ENCODE measurements around the gene PLPPR3. TPM values are rescaled to one million over a fixed set of nuclear protein-coding genes. Genes with fewer than 3 reads are reported as not detected.

PLPPR3 gene
- total RNA-seq, 2 experiments from 2014 or later, result not detected

DNA sequence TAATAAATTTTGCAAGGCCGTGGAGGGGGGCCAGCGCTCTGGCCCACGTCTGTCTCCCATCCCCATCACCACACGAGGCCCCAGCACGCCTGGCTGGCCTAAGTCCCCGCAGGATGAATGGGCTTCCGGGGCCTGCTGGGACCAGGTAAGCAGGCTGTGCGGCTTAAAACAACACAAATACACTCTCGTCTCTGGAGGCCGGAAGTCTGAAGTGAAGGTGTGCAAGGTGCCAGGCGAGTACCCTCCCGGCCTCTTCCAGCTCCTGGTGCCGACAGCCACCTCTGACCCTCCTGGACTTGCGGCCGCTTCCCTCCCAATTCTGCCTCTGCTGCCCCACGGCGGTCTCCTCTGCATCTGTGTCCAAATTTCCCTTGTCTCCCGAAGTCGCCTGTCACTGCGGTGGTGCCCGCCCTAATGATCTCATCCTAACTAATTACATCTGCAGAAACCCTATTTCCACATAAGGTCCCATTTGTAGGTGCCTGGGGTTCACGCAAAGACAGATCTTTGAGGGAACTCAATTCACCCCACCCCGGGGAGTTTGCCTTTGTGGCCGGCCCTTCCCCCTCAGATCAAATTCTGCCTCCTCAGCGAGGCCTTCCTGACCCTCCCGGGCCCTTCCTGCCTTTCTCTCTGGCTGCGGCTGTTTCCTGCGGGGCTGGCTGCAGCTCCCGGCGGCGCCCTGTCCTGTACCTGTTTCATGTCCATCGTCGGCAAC is 32.6 kb downstream of the PLPPR3 start:
- CTCF ChIA-PET, result no interaction called here
- H3K27me3 Mint-ChIP-seq, result peaks cover 2% of the 10 kb centered on the region
- TF ChIP-seq, protein P1, sequence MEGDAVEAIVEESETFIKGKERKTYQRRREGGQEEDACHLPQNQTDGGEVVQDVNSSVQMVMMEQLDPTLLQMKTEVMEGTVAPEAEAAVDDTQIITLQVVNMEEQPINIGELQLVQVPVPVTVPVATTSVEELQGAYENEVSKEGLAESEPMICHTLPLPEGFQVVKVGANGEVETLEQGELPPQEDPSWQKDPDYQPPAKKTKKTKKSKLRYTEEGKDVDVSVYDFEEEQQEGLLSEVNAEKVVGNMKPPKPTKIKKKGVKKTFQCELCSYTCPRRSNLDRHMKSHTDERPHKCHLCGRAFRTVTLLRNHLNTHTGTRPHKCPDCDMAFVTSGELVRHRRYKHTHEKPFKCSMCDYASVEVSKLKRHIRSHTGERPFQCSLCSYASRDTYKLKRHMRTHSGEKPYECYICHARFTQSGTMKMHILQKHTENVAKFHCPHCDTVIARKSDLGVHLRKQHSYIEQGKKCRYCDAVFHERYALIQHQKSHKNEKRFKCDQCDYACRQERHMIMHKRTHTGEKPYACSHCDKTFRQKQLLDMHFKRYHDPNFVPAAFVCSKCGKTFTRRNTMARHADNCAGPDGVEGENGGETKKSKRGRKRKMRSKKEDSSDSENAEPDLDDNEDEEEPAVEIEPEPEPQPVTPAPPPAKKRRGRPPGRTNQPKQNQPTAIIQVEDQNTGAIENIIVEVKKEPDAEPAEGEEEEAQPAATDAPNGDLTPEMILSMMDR (IDR thresholded peaks at IDR 0.05), result no peak
- H3K9me3 Mint-ChIP-seq, result no peaks in the 10 kb centered on the region
- POLR2A ChIA-PET, result interaction anchor here (1.3 kb wide), 1 partner anchor 16 kb away, joined by 3 read pairs; no protein-coding TSS in a partner anchor
- no peak for ATAC-seq
- H3K36me3 Mint-ChIP-seq (ENCODE audit: low read depth), result no peaks in the 10 kb centered on the region
- H3K27ac Mint-ChIP-seq, result no peak overlapping the region
- no peaks in the 10 kb centered on the region for H3K4me1 Mint-ChIP-seq (ENCODE audit: low read depth)
- intact Hi-C loops (cut with micrococcal nuclease), result no loop called here
- no peak overlapping the region for H3K4me3 Mint-ChIP-seq
- DNase-seq, result no peak

DNA sequence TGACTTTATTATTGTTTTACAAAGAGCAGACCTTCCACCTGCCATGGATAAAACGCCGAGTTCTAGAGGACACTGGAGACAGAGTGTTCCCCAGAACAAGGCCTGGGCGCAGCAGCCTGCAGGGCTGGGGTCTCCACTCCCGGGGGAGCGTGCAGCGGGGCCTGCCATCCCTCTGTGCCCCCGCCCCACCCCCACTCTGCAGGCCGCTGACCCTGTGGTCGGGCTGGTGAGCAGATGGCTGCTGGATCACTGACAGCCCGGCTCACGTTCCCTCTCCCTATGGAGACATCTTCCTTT is 33.1 kb downstream of the PLPPR3 start:
- H3K4me1 Mint-ChIP-seq (ENCODE audit: low read depth), result no peaks in the 10 kb centered on the region
- CTCF ChIA-PET, result no interaction called here

DNA sequence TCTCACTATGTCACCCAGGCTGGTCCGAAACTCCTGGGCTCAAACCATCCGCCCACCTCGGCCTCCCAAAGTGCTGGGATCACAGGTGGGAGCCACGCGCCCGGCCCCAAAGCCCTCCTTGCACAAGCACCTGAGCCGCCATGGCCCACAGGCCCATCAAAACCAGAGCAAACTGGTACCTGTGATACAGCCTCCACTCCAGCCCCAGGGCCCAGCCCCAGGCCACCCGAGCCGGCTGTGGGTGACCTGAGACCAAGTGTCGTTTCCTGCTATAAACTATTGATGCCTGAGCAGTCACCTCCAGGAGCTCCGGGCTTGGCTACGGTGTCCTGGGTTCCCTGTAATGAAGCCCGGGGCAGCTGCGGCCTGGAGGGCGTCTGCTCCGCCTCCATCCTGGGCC is 34.2 kb downstream of the PLPPR3 start:
- H3K36me3 Mint-ChIP-seq (ENCODE audit: low read depth), result no peaks in the 10 kb centered on the region
- no peak overlapping the region for H3K27ac Mint-ChIP-seq
- H3K4me1 Mint-ChIP-seq (ENCODE audit: low read depth), result no peaks in the 10 kb centered on the region
- CTCF ChIA-PET, result no interaction called here
- H3K9me3 Mint-ChIP-seq, result no peaks in the 10 kb centered on the region
- POLR2A ChIA-PET, result no interaction called here
- no peak for ATAC-seq
- intact Hi-C loops (cut with micrococcal nuclease), result no loop called here
- DNase-seq, result no peak
- no peak overlapping the region for H3K4me3 Mint-ChIP-seq
- TF ChIP-seq, protein P1 (IDR thresholded peaks at IDR 0.05), result no peak
- H3K27me3 Mint-ChIP-seq, result peaks cover 2% of the 10 kb centered on the region

More for the DNA sequence above, 33.1 kb downstream of the PLPPR3 start:
- no peak overlapping the region for H3K4me3 Mint-ChIP-seq
- H3K36me3 Mint-ChIP-seq (ENCODE audit: low read depth), result no peaks in the 10 kb centered on the region
- ATAC-seq (no peak), DNase-seq (no peak)
- intact Hi-C loops (cut with micrococcal nuclease), result no loop called here
- TF ChIP-seq, protein P1 (IDR thresholded peaks at IDR 0.05), result no peak
- POLR2A ChIA-PET, result no interaction called here
- H3K9me3 Mint-ChIP-seq, result no peaks in the 10 kb centered on the region
- H3K27me3 Mint-ChIP-seq, result peaks cover 2% of the 10 kb centered on the region
- H3K27ac Mint-ChIP-seq, result no peak overlapping the region

DNA sequence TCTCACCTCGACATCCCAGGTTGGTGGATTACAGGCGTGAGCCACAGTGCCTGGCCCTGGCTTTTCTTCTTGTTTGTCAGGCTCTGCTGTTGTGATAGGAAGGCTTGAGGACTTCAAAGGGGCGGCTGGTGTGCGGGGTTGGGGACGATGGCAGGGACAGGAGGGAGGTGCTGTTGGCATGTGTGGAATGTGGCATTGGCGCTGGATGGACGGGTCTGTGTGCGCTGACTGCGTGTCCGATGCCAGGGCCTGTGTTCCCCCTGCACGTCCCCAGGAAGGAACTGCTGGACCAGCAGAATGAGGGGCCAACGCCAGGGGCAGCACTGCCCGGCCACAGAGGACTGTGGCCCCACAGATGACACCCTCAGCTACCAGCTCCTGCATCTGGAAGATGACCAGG is 37.2 kb downstream of the PLPPR3 start:
- TF ChIP-seq, protein P1 (IDR thresholded peaks at IDR 0.05), result no peak
- CTCF ChIA-PET, result interaction anchor here (0.8 kb wide), 1 partner anchor 14 kb away, joined by 3 read pairs; no protein-coding TSS in a partner anchor
- no peaks in the 10 kb centered on the region for H3K36me3 Mint-ChIP-seq (ENCODE audit: low read depth)
- peaks cover 2% of the 10 kb centered on the region for H3K27me3 Mint-ChIP-seq
- no peak for ATAC-seq
- H3K9me3 Mint-ChIP-seq, result no peaks in the 10 kb centered on the region
- intact Hi-C loops (cut with micrococcal nuclease), result no loop called here
- no peaks in the 10 kb centered on the region for H3K4me1 Mint-ChIP-seq (ENCODE audit: low read depth)
- no peak for DNase-seq
- H3K27ac Mint-ChIP-seq, result no peak overlapping the region
- POLR2A ChIA-PET, result no interaction called here
- no peak overlapping the region for H3K4me3 Mint-ChIP-seq

DNA sequence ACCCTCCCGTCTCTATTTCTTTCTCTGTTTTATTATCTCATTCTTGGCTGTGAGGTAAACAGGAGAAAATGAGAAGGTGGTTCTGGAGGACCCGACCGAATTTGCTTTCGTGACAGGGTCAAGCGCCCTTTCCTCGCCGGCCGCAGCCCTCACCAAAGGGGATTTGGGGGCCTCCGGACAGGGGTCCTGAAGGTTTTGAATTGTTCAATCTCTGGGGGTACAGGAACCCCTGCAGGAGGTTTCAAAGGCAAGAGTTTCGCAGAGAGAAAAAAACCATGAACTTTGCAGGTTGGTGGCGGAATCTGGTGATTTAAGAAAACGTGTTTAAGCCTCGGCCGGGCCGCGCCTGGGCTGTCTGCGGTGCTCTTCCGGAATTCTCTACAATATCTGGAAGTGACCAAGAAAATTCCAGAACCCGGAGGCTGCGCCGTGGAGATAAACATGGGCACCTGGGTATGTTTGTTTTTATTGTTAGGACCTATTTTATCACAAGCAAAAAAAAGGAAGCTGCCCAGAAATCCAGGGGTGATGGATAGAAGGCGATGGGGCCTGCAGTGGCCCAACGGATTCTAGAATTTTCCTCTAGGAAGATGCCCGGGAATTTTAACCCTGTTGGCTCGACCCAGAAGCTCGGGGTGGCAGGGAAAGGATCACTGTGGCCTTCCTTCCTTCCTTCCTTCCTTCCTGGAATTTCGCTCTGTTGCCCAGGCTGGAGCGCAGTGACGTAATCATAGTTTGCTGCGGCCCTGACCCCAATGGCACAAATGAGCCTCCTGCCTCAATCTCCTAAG is 38.7 kb downstream of the PLPPR3 start:
- CTCF ChIA-PET, result no interaction called here
- POLR2A ChIA-PET, result no interaction called here
- TF ChIP-seq, protein P1 (IDR thresholded peaks at IDR 0.05), result no peak
- Mint-ChIP-seq H3K27me3 (peaks cover 3% of the 10 kb centered on the region), H3K9me3 (no peaks in the 10 kb centered on the region), H3K4me1 (ENCODE audit: low read depth) (no peaks in the 10 kb centered on the region), H3K4me3 (no peak overlapping the region), H3K27ac (no peak overlapping the region), H3K36me3 (ENCODE audit: low read depth) (no peaks in the 10 kb centered on the region)
- no peak for ATAC-seq
- DNase-seq, result no peak
- intact Hi-C loops (cut with micrococcal nuclease), result no loop called here

All from activated CD8-positive, alpha-beta T cell treated with anti-CD3 and anti-CD28 coated beads for 36 hours (primary cell).